Bronchial epithelial cell (primary cell): Measurements from ENCODE around the gene SLC41A2. TPM values are rescaled to one million over a fixed set of nuclear protein-coding genes. Genes with fewer than 3 reads are reported as not detected.
A peak's percentile ranks its signal among the peaks of the same experiment; 100 is the strongest.
"Not testable (repeated sequence)": the region's sequence is repeated elsewhere in the genome, so short reads cannot be mapped to it uniquely, and the experiment has no call there.

Experiments used
- DNase-seq: peaks from one replicate; pipeline ENCODE4 v3.0.0-alpha.2; 2010; ENCODE audit warnings: low read depth
- FAIRE-seq: peaks from 2 replicates; lab custom pipeline; 2011; peaks lifted over from hg19 to GRCh38; lab: Jason Lieb, UNC
- H3K27me3 ChIP-seq: 2 replicates; pipeline ENCODE4 v1.5.1; 2011; ENCODE audit warnings: low read length; ENCODE audit not compliant: control insufficient read depth, insufficient read depth
- H3K36me3 ChIP-seq: 2 replicates; pipeline ENCODE4 v1.5.1; 2011; ENCODE audit warnings: low read length; ENCODE audit not compliant: control insufficient read depth, insufficient read depth
- H3K4me3 ChIP-seq: 2 replicates; pipeline ENCODE4 v1.5.1; 2011; ENCODE audit warnings: mild to moderate bottlenecking, low read depth, low read length, control low read depth
- total RNA-seq: library from RNA; depleted of rRNA; stranded (reverse); fragments of >200 nt; gene quantifications from 2 replicates; pipeline ENCODE4 v1.2.1, GENCODE V29; 2014
- TF ChIP-seq, protein P1 (sequence below): IDR thresholded peaks from 2 replicates; pipeline ENCODE4 v1.5.1; 2011; ENCODE audit warnings: mild to moderate bottlenecking, moderate library complexity, low read length, control low read depth, inconsistent platforms; ENCODE audit not compliant: insufficient read depth, severe bottlenecking

Gene SLC41A2
- total RNA-seq, 1 donor from 2014 or later = 2.4 TPM

DNA sequence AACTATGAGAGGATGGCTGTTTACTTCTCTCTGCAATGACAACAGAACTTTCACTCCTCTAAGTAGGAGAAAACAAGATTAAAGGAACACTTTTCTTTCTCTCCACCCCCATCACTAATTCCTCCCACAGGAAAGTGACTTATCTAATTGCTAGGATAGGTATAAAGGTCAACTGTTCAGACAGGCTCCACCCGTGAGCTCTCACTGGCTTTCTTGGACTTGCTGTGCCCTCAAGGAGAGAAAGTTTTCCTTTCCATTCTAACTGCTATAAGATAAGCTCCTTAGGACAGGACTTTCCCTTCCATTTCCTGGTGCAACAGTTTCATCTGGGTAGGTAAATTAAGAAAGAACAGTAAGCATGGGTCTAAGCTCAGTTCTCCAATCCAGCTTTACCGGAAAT, 4.8 kb downstream of the SLC41A2 start:
- DNase-seq = no peak
- no peak overlapping the region for H3K4me3 ChIP-seq
- H3K36me3 ChIP-seq = no peaks in the 10 kb centered on the region
- no peaks in the 10 kb centered on the region for H3K27me3 ChIP-seq
- no peak for FAIRE-seq
- TF ChIP-seq, protein P1, sequence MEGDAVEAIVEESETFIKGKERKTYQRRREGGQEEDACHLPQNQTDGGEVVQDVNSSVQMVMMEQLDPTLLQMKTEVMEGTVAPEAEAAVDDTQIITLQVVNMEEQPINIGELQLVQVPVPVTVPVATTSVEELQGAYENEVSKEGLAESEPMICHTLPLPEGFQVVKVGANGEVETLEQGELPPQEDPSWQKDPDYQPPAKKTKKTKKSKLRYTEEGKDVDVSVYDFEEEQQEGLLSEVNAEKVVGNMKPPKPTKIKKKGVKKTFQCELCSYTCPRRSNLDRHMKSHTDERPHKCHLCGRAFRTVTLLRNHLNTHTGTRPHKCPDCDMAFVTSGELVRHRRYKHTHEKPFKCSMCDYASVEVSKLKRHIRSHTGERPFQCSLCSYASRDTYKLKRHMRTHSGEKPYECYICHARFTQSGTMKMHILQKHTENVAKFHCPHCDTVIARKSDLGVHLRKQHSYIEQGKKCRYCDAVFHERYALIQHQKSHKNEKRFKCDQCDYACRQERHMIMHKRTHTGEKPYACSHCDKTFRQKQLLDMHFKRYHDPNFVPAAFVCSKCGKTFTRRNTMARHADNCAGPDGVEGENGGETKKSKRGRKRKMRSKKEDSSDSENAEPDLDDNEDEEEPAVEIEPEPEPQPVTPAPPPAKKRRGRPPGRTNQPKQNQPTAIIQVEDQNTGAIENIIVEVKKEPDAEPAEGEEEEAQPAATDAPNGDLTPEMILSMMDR = no peak

DNA sequence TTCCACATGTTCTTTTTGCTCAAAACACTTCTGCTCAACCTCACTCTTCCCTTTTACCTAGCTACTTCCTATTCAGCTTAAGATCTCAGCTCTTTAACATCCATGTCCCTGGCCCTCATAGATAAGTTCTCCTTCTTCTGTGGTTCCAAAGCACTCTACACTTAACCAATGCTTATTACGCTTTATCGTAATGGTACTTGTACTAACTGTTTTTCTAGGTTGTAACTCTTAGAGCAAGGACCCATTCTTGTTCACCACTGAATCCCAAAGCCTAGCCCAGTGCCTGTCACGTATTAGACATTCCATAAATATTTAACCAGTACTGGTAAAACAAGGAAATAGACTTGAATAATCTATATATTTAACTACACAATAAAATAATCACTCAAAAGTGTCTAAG, 5.3 kb downstream of the SLC41A2 start:
- TF ChIP-seq, protein P1 = no peak
- H3K36me3 ChIP-seq = no peaks in the 10 kb centered on the region
- H3K4me3 ChIP-seq = no peak overlapping the region
- no peaks in the 10 kb centered on the region for H3K27me3 ChIP-seq
- DNase-seq (no peak), FAIRE-seq (no peak)

GRCh38 chr12:104951759-104952509, 6.2 kb downstream of the SLC41A2 start:
- no peak for FAIRE-seq
- TF ChIP-seq, protein P1 = no peak
- H3K4me3 ChIP-seq = no peak overlapping the region
- no peaks in the 10 kb centered on the region for H3K36me3 ChIP-seq
- H3K27me3 ChIP-seq = no peaks in the 10 kb centered on the region
- DNase-seq = no peak

- not testable (repeated sequence) for H3K4me3 ChIP-seq, H3K36me3 ChIP-seq, H3K27me3 ChIP-seq, DNase-seq, FAIRE-seq
These were observed 9.4 kb downstream of the SLC41A2 start for GRCh38 chr12:104948716-104949115.

DNA sequence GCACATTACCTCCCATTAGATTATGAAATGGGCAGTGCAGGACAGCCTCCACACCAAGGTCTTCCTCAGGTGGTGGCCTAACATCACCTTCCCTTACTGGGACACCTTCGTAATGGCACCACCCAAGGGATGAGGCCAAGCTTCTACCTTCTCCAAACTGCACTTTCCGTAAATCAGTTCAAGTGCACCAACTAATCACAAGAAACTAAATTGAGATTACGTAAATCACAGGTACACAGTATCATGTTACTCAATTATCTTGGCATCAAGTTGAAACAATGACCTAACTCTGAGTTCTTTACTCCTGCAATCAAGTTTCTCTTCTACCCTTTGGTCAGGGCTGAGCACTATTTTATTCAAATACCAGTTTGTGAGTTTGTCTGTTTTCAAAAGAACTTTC, 13.8 kb downstream of the SLC41A2 start:
- no peak for FAIRE-seq
- peak; percentile 83 for DNase-seq
- TF ChIP-seq, protein P1 = no peak
- H3K27me3 ChIP-seq = no peaks in the 10 kb centered on the region
- H3K4me3 ChIP-seq = no peak overlapping the region
- no peaks in the 10 kb centered on the region for H3K36me3 ChIP-seq

DNA sequence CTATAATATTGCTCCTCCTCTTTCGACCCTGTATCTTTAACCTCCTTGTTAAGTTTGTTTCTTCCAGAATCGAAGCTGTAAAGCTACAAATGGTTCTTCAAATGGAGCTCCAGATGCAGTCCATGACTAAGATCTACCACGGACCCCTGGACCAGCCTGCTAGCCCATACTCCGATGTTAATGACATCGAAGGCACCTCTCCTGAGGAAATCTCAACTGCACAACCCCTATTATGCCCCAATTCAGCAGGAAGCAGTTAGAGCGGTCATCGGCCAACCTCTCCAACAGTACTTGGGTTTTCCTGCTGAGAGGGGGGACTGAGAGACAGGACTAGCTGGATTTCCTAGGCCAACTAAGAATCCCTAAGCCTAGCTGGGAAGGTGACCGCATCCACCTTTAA, 14.7 kb downstream of the SLC41A2 start:
- H3K36me3 ChIP-seq, H3K27me3 ChIP-seq, DNase-seq, H3K4me3 ChIP-seq, FAIRE-seq: not testable (repeated sequence)

- FAIRE-seq = no peak
- Histone ChIP-seq H3K36me3 (no peaks in the 10 kb centered on the region), H3K27me3 (no peaks in the 10 kb centered on the region), H3K4me3 (no peak overlapping the region)
- TF ChIP-seq, protein P1 = no peak
- DNase-seq = no peak
These were observed 16.0 kb downstream of the SLC41A2 start for GRCh38 chr12:104942075-104942474.
